AG09309 (cell line): ENCODE measurements around the gene CYP26C1.

Source experiments
- DNase-seq: peaks from one replicate; pipeline ENCODE4 v3.0.0-alpha.2; 2010; ENCODE audit warnings: low read depth
- H3K4me3 ChIP-seq: 2 replicates; pipeline ENCODE4 v1.5.1; 2011; ENCODE audit warnings: mild to moderate bottlenecking, low read depth, low read length, moderate library complexity; ENCODE audit not compliant: control insufficient read depth
- TF ChIP-seq, protein P1 (sequence below): IDR thresholded peaks from 2 replicates; pipeline ENCODE4 v1.5.1; 2011; ENCODE audit warnings: mild to moderate bottlenecking, low read depth, low read length, inconsistent platforms; ENCODE audit not compliant: insufficient read depth, control insufficient read depth; ENCODE audit errors: missing control alignments

The CYP26C1 gene

DNA sequence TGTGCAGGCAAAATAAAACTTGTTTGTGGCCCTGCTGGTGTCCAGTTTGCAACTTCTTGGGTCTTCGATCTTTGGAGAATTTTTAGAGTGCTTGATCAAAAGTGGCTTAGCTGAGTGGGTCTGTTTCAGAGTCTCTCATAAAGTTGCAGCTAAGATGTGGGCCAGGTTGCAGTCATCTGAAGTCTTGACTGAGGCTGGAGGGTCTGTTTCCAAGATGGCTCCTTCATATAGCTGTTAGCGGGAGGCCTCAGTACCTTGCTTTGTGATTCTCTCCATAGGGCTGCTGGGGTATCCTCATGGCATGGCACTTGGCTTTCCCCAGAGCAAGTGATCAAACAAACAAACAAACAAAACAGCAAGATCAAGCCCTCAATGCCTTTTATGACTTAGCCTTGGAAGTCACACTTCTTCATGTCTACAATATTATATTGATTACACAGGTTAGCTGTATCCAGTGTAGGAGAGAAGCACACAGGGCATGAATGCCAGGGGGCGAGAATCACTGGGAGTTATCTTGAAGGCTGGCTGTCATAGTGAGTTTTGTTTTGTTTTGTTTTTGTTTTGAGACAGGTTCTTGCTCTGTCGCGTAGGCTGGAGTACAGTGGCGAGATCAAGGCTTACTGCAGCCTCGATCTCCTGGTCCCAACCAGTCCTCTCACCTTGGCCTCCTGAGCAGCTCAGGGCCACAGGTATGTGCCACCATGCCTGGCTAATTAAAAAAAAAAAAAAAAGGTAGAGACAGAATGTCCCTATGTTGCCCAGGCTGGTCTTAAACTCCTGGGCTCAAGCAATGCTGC, 23.3 kb downstream of the CYP26C1 start:
- no peak overlapping the region for H3K4me3 ChIP-seq
- no peak for DNase-seq
- TF ChIP-seq, protein P1, sequence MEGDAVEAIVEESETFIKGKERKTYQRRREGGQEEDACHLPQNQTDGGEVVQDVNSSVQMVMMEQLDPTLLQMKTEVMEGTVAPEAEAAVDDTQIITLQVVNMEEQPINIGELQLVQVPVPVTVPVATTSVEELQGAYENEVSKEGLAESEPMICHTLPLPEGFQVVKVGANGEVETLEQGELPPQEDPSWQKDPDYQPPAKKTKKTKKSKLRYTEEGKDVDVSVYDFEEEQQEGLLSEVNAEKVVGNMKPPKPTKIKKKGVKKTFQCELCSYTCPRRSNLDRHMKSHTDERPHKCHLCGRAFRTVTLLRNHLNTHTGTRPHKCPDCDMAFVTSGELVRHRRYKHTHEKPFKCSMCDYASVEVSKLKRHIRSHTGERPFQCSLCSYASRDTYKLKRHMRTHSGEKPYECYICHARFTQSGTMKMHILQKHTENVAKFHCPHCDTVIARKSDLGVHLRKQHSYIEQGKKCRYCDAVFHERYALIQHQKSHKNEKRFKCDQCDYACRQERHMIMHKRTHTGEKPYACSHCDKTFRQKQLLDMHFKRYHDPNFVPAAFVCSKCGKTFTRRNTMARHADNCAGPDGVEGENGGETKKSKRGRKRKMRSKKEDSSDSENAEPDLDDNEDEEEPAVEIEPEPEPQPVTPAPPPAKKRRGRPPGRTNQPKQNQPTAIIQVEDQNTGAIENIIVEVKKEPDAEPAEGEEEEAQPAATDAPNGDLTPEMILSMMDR, result no peak

DNA sequence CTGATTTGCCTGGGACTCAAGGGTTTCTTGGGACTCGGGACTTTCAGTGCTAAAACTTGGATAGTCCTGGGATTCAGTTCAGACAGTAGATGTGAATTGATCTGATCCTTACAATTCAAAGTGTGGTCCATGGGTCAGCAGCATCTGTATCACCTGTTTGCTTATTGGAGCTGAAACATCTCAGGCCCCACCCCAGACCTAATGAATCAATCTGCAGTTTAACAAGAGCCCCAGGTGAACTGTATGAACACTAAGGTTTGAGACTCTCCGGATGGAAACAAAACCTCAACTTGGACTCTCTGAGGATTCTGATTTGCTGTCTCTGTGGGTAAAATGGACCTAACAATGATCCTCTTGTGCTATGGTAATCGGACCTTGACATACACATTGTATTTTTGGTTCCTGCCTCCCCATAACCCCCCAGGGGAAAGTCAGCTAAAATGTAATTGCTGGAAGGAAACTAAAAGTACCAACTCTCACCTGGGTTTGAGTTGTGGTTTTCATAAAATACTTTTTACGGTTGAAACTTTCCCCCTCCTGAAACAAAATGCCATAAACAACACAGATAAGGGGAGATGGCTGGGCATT, 24.8 kb downstream of the CYP26C1 start:
- TF ChIP-seq, protein P1, result no peak
- DNase-seq, result no peak
- H3K4me3 ChIP-seq, result no peak overlapping the region

GRCh38 chr10:93086289-93086688, 25.7 kb downstream of the CYP26C1 start:
- no peak overlapping the region for H3K4me3 ChIP-seq
- DNase-seq, result no peak
- TF ChIP-seq, protein P1, result no peak

GRCh38 chr10:93087846-93088245, 27.2 kb downstream of the CYP26C1 start:
- TF ChIP-seq, protein P1, result no peak
- no peak overlapping the region for H3K4me3 ChIP-seq
- DNase-seq, result no peak

- no peak overlapping the region for H3K4me3 ChIP-seq
- no peak for DNase-seq
- TF ChIP-seq, protein P1, result no peak
Observed at GRCh38 chr10:93088466-93088865, 27.9 kb downstream of the CYP26C1 start.

DNA sequence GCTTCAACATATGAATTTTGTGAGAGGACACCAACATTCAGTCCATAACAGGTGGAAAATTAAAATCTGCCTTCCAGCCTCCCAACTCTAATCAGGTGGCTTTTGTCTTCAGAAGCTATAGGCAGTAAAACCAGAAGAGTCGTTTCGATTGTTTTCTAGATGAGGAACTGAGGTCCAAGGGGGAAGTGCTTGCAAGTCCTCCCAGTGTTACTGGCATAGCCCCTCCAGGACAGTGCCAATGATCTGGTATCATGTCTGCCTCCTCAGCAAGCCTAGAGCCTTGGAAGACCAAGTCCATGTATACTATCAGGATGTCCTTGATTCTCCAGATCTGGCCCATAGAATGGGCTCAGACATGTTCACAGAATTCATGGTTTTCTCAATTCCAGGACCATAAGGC, 30.0 kb downstream of the CYP26C1 start:
- TF ChIP-seq, protein P1, result no peak
- H3K4me3 ChIP-seq, result no peak overlapping the region
- no peak for DNase-seq
